GM19351 (cell line): ENCODE data around the gene MAML3.

Experiments
- ATAC-seq: cut with Tn5 transposase; IDR thresholded peaks from one replicate; pipeline ENCODE4 v1.9.1; 2021; ENCODE audit warnings: mild to moderate bottlenecking, moderate library complexity; ENCODE audit not compliant: unreplicated experiment

The MAML3 gene

DNA sequence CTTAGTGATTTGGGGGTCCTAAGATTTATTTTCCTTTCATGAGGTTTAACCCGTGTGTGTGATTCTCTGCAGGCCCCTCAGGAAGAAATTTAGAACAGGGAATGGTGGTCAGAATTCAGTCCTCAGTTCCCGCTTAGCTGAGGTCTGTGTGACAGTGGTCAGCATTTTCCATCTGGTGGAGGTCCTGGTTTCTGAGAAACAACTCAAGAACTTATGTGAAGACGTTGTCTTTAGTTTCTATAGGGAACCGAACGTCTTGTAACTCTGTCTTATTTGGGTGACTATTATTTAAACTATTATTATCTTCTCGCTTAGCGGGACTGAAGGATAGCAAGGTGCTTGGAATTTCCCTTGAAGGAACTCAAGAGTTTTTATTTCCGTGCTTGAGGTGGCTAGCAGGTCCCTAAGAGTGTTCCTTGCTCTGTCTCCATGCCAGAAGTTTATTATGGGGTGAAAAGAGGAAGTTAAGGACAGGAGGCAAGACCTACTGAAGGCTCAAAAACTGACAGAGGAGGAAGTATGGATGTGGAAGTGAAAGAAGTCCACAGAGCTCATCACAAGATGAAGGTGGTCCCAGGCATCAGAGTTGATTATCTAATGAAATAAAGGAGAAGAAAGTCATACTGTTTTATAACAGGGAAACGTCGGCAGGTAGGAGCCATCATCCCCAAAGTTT lies 479.0 kb downstream of the MAML3 start:
- peak; percentile 69 for ATAC-seq

- no peak for ATAC-seq
Observed at GRCh38 chr4:139672732-139673131, 481.3 kb downstream of the MAML3 start.

GRCh38 chr4:139672215-139672614 lies 481.8 kb downstream of the MAML3 start:
- ATAC-seq: no peak

DNA sequence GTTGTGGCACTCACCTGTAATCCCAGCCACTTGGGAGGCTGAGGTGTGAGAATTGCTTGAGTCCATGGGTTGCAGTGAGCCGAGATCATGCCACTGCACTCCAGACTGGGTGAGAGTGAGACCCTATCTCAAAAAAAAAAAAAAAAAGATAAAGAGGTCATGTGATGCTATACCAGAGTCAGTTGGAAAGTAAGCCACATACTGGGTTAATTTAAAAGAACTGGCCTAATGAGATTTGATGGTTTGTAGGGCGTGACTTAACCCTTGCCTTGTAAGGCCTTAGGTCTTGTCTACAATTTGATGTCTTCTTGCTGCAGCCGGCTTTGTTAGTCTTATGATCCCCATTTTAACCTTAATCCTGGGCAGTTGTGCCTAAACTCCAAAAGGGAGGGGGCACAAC lies 483.2 kb downstream of the MAML3 start:
- ATAC-seq: no peak

GRCh38 chr4:139669890-139670289 lies 484.1 kb downstream of the MAML3 start:
- no peak for ATAC-seq

GRCh38 chr4:139669335-139669734 lies 484.6 kb downstream of the MAML3 start:
- no peak for ATAC-seq

DNA sequence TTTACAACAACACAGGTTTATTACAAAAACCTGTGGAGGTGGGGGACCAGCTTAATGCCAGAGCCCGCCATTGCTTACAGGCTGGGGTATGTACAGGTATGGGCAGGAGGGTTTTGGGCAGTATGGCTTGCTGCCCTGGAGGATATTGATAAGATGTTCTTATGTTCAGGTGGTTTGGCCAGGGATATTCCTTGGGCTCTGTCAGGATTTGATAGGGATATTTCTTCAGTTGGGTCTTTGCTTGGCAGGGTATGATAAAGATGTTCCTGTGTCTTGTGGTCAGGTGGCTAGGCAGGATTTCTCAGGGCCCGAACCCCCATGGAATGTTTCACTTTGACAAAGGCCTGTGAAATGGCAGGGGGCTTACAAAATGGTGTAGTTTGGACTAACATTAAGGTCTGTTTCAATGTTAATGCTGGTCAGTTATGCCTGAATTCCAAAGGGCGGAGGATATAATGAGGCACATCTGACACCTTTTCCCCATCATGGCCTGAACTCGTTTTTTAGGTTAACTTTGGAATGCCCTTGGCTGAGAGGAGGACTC lies 485.3 kb downstream of the MAML3 start:
- ATAC-seq: no peak

- no peak for ATAC-seq
Observed at GRCh38 chr4:139668036-139668435, 485.9 kb downstream of the MAML3 start.
